Stimulated activated CD4-positive, alpha-beta T cell treated with anti-CD3 and anti-CD28 coated beads, Interleukin-15, amount 100 ng/mL, for 24 hours (primary cell): ENCODE measurements around the gene OR5M11.
"Not testable (repeated sequence)": the region's sequence is repeated elsewhere in the genome, so short reads cannot be mapped to it uniquely, and the experiment has no call there.

Experiments used
- DNase-seq: peaks from one replicate; pipeline ENCODE4 v3.0.0-alpha.2; 2020

Gene OR5M11

DNA sequence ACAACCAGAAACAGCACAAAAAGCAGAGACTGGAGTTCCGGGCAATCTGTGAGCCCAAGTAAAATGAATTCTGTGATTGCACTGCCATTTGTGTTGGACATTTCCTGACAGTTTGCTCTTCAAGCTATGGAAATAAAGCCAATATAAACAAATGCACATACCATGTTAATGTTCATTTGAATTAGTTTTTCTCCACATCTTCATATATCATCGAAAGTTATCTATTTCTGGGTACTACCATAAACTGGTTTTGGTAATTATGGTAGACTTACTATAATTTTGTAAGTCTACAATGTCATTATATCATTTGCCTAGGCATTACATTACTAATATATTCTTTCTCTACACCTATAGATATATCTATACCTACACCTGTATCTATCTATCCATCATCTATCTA, at the start of gene OR5M11:
OR5M11 (minus strand) TSS at position 101 of the 400 bp plus-strand sequence; CDS start at position 101, 0 bp downstream.
- DNase-seq: no peak

DNA sequence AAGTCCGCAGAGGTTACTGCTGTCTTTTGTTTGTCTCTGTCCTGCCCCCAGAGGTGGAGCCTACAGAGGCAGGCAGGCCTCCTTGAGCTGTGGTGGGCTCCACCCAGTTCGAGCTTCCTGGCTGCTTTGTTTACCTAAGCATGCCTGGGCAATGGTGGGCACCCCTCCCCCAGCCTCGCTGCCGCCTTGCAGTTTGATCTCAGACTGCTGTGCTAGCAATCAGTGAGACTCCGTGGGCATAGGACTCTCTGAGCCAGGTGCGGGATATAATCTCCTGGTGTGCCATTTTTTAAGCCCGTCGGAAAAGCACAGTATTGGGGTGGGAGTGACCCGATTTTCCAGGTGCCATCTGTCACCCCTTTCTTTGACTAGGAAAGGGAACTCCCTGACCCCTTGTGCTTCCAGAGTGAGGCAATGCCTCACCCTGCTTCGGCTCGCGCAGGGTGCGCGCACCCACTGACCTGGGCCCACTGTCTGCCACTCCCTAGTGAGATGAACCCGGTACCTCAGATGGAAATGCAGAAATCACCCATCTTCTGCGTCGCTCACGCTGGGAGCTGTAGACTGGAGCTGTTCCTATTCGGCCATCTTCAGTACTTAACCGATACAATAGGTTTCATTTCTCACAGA, 49.1 kb upstream of the OR5M11 start:
- DNase-seq: not testable (repeated sequence)

DNA sequence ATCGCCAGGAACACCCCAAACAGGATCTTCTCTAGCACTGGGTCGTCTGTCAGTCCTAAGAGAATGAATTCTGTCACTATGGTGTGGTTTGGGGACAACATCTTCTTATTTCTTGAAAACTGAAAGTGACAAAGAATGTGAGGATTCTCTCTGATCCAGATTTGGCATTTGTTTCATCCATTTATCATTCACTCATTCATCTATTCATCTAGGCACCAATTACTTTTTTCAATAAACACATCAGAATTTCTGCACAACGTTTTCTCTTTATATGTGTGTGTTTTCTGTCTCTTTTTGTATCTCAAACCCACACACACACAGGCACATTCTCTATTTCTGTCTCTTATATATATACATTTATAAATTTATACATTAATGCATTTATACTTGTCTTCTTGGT, 34.6 kb upstream of the OR5M11 start, which contains the start of gene OR5M10:
OR5M10 (minus strand) TSS at position 101 of the 400 bp plus-strand sequence; CDS start at position 101, 0 bp downstream.
- DNase-seq: no peak

DNA sequence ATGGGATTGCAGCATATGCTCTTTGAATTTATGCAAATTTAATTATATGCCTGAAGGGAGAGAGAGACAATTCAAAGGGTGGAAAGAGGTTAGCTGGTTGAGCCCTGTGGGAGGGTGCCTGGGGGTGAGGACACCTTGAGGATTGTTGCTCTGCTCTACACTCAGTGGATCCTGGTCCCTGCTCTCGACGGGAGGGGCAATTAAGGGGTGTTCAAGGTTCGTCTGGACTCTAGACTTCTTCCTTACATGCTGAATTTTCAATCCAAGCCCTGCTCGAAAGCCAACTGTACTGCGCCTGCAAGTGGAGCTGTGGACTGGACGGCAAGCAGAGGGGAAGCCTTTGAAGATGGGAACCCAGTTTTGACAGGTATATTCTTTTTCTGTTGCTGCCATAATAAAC, 15.5 kb upstream of the OR5M11 start:
- no peak for DNase-seq

DNA sequence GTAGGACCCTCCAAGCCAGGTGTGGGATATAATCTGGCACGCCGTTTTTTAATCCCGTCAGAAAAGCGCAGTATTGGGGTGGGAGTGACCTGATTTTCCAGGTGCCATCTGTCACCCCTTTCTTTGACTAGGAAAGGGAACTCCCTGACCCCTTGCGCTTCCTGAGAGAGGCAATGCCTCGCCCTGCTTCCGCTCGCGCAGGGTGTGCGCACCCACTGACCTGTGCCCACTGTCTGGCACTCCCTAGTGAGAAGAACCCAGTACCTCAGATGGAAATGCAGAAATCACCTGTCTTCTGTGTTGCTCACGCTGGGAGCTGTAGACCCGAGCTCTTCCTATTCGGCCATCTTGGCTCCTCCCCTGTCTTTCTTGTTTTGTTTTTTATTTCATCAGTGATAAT, 11.6 kb upstream of the OR5M11 start:
- not testable (repeated sequence) for DNase-seq

DNA sequence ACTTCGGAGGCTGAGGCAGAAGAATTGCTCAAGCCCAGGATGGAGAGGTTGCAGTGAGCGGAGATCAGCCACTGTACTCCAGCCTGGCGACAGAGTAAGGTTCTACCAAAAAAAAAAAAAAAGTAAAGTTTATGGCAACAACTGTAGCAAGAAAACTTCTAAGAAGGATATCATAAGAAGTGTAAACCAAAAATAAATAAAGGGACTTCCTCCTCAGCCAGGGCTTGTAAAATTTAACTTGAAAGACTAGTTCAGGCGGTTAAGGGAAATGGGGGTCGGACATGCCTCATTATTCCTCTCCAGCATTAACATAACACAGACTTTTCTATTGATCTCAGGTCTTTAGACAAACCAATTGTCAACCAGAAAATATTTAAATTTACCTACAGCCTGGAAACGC, 2.5 kb upstream of the OR5M11 start:
- no peak for DNase-seq

DNA sequence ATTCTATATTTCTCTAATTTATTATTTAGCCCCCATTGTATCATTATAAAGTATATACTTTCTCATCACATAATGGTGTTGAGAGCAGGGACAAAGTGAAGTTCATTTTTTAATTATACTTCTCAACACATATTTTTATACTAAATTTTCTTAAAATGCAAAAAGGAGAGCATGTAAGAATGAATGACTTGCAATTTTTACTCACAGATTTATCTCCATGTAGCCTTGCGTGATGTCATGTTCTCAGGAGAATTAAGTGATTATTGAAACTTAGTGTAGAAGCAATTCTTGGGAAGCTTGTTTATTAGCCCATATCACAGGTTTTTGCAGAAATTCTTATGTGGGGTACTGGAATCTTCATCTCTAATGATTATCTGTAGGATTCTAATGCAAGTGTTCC, 682 bp upstream of the OR5M11 start:
- DNase-seq: no peak

DNA sequence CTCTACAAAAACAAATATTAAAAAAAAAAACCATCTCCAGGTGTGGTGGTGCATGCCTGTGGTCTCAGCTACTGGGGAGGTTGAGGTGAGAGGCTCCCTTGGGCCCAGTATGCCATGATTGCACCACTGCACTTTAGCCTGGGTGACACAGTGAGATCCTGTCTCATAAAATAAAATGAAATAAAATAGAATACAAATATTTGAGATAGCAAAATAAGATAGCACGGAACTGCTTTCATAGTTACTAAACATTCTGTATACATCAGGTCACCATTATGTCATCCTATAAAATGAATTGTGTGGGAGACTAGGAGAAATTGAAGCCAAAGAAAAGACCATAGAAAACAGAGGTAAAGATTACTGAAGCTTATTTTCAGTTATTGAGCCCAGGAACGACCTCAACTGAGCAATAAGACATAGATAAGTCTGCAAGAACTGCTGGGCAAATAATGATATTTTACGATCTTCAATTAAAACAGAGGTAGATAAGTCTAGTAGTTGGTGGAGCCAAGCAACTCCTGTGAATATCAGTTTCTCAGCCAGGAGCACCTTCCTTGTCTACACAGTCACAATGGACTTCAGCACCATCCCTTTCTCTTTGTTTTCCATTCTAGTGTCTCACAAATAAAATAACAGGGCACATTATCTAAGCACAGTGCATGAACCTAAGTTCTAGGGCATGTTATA, 9.9 kb downstream of the OR5M11 start:
- no peak for DNase-seq

DNA sequence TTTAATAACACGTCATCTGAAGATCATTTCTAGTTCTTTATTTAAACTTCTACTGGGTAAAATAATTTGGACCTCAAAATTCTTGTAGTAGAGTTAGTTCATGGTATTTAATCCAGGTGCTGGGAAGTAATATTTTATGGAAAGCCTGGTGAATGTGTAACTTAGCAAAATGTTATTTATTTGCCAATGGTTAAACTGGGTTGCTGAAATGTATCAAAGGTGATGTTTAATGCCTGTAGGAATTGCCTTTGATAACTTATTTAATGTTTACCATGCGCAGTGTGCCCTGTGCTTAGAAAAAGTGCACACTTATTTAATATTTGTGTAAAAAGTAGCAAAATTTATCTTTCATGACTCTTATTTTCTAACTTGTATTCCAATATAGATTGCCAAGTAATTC, 11.2 kb downstream of the OR5M11 start:
- DNase-seq: no peak

DNA sequence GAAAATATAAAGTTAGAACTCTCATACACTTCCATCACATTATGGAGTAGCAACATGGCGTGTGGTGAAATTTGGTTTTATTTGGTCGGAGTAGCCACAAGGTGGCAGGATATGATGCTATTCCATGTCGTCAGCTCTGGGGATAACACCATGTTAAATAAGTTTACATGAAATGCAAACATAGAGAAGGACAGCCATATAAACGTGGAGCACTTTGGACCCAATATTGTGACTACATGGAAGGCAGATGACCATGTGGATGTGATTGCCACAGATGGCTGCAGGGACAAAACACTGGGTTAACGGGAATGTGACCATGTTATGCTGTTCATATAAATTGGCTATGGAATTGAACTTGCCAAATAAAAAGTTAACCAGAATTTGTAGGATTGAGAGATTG, 21.0 kb downstream of the OR5M11 start:
- DNase-seq: no peak

DNA sequence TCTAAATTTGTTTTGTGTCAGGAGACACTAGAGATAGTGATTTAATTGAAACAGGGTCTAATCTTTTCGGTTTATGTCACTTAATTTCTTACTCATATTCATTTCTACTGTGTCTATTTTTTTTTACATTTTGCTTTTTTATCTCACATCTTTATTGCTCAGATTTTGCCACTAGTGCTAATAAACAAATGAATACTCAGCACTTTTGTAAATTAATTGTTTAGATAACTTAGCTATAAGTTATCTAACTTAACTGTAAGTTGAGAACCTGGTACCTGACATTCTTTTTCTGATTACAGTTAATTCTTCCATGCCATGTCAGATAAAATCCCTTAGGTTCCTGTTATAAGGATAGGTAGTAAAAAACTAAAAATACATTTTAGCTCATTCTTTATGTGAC, 29.8 kb downstream of the OR5M11 start:
- no peak for DNase-seq

DNA sequence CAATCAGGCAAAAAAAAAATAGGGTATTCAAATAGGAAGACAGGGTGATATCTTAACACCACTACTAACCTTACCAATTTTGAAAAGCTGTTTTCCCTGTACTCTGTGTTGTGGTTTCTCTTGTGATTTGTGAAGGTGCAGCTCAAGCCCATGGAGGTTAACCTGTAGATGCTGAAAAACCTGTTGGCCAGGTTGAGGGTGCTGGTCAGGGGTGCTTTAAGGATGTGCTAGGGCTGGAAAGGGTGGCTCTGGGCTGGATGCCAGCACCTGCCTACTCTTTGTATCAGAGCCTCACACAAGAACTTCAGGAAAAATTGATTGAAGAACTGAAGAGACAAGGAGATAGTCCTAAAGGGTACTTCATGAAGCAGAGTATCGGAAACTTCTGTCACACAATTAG, 33.6 kb downstream of the OR5M11 start:
- DNase-seq: no peak

DNA sequence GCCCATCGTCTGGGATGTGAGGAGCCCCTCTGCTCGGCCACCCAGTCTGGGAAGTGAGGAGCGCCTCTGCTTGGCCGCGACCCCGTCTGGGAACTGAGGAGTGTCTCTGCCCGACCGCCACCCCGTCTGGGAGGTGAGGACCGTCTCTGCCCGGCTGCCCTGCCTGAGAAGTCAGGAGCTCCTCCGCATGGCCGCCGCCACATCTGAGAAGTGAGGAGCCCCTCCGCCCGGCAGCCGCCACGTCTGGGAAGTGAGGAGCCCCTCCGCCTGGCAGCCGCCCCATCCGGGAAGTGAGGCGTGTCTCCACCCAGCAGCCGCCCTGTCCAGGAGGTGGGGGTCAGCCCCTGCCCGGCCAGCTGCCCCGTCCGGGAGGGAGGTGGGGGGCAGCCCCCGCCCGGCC, 46.0 kb downstream of the OR5M11 start:
- DNase-seq: no peak

DNA sequence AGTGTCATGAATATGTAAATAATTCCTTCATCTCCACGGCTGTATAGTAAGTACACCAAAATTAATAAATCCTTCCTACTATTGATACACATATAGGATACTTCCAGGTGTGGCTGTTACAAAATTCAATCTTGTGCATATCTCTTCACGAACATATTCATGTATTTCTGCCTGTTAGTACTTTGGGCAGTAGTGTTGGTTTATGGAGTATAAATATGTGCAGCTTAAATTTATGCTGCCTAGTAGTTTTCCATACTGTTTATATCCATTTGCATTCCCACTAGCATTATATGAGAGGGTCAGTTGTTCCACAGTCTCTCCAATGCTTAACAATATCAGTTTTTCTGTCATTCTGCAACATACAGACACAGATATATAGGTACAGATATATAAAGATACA, 47.9 kb downstream of the OR5M11 start:
- DNase-seq: no peak
